Fibroblast of the conjunctiva (primary cell): ENCODE data around the gene PLPP3.

Experiments used
- DNase-seq: peaks from one replicate; pipeline ENCODE4 v3.0.0-alpha.2; 2010; ENCODE audit warnings: low read depth

PLPP3 gene

GRCh38 chr1:56461158-56462127 is 117.9 kb downstream of the PLPP3 start:
- DNase-seq: no peak

GRCh38 chr1:56459260-56459659 is 120.1 kb downstream of the PLPP3 start:
- no peak for DNase-seq

- no peak for DNase-seq
These were observed 121.5 kb downstream of the PLPP3 start for GRCh38 chr1:56457756-56458375.

- DNase-seq: no peak
These were observed 122.8 kb downstream of the PLPP3 start for GRCh38 chr1:56456435-56457101.

GRCh38 chr1:56453417-56454078 is 125.8 kb downstream of the PLPP3 start:
- DNase-seq: no peak

GRCh38 chr1:56453016-56453415 is 126.3 kb downstream of the PLPP3 start:
- DNase-seq: no peak

DNA sequence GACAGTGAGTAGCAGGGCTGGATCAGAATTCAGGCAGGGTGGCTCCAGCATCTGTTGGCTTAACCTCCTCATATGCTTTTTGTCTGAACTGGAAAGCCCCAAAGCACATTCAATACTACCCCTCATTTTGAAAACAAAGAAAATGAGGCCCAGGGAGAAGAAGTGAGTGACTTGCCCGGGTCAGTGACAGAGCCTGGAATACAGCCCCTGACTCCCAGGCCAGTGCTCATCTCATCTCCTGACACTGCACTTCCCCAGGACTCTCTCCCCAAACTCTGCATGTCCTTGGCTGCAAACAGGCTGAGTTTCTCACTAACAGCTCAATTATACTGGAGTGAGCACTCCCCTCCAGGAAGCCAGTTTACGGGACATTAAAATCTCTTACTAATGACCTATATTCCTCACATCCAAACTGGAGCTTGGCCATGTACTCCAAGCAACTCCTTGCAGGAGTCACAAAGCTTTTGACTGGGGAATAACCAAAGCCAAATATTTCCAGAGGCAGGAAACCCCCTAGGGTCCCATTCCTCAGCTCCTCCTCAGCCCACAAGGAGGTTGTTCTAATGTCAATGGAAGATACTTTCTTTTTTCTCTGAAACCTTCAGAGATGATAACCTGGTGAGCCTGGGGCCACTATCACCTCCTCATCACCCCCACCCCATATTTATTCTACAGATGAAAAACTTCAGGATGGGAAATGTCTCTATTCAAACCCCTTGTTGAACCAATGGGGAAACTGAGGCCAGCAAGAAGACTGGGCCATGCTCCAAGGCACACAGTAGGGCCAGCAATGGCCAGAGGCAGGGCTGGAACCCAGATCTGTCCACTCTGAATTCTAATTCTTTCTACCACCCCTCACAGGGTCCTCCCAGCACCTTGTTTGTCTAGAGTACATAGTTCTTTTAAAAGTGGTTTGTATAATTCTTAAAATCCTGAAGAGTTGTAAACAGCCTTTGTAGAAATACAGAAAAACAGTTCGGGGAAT is 127.0 kb downstream of the PLPP3 start:
- no peak for DNase-seq

- no peak for DNase-seq
These were observed 127.9 kb downstream of the PLPP3 start for GRCh38 chr1:56451491-56451890.

GRCh38 chr1:56450004-56450666 is 129.2 kb downstream of the PLPP3 start:
- DNase-seq: no peak

- DNase-seq: no peak
These were observed 130.6 kb downstream of the PLPP3 start for GRCh38 chr1:56448529-56449300.

GRCh38 chr1:56447823-56448222 is 131.5 kb downstream of the PLPP3 start:
- no peak for DNase-seq

DNA sequence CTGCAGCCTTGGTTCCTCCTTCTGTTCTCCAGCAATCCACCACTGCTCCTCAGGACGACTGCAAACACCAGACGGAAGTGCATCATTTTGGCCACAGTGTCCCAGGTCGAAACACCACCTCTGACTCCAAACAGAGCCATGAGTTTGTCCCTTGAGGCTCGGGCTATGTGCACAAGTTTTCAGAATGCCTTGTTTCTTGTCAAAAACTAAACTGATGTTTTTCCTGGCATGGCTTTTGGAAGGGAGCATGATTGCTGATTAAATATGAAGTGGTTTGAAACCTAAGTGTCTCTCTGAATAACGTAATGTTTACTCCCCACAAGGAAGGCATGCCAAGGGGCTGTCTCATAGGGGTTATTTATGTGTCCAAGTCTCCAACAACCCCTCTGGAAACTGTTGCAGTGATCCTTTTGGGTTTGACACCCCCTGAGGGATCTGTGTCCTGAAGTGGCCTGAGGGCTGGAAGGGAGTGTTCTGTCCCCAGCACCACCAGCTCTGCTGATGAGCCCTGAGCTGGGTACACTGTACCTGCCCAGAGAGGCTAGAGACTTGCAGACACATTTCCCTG is 132.7 kb downstream of the PLPP3 start:
- DNase-seq: no peak

DNA sequence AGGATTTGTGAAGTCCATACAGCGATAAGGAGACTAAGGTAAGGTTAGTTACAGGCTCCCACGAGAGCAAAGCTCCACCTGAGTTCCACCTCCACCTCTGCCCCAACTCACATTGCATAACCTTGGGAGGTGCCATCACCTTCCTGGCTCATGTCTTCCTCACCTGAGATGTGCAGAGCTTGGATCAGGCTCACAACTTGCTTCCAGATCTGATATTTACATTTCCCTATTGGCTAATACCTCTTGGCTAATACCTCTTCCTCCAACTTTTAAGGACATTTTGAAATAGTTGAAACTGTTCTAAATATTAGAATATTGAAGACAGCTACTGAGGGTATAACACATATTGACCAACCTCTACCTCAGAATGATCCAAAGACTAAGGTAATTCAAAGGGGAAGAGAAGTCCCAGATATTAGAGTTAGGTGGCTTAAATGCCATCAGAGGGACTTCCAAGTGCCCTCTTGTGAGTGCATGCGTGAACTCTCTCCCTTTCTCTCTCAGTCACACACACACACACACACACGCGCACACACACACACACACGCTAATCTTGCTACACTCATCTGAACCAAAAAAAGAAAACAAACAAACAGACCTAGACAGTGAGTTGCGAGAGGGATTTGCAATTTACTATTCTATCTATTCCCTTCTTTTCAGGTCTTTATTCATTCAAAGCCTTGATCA is 134.3 kb downstream of the PLPP3 start:
- DNase-seq: no peak
